ENCODE data around the gene GPR173. TPM values are rescaled to one million over a fixed set of nuclear protein-coding genes. Genes with fewer than 3 reads are reported as not detected.

GPR173 gene
- total RNA-seq, 4 donors from 2014 or later: 0.09 to 0.57 (median 0.18) TPM; not detected in 1

DNA sequence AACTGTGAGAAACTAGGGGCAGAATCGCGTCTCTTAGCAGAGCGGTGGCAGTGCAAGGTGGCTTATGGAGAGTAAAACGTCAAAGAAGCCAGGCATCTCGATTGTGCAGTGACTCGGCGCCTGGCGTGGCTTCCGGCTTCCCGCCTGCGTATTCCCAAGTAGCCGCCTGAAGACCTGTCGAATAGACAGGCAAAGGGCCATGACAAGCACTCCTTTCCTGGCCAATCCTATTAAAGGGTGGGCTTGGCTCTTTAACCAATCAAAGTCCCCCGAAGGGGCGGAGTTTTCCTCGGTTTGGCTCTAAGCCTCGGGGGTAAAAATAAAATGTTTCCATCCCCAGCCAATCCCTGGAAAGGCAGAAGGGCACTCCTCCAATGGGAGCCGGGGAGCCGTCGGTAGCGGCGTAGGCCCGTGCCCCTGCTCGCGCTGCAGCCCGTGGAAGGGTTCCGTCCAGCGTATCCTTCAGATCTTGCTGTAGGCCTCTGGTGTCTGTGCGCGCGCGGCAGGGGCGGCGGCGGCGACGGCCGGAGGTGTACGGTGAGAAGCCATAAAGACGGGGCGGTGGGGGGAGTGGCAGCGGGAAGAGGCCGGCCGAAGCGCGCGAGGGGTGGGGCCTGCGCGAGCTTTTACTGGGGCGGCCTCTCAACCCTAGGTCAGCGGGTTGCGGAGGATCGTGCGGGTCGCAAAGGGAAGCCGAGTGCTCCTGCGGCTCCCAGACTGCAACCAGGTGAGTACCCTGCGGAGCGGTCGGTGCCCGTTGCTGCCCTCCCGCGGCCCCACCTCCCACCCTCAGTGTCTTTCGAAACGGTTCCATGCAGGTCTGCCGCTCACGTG is 45.4 kb downstream of the GPR173 start, which contains the start of gene KANTR:
TSS of gene KANTR (plus strand) at position 395 of the 834 bp plus-strand sequence. CDS start 30,131 bp downstream, outside the sequence.
- H3K4me1 ChIP-seq: peaks cover 0 to 30% (median 0%) of the 10 kb centered on the region in 3 donors
- H3K27me3 ChIP-seq: no peaks in the 10 kb centered on the region
- TF ChIP-seq CTCF (IDR thresholded peaks at IDR 0.05) (no peak), POLR2A (IDR thresholded peaks at IDR 0.05) (peak in 2 of 4 donors; percentile 55 to 75)
- intact Hi-C loops (cut with DNase I): no loop called here
- H3K36me3 ChIP-seq: peaks cover 0 to 5% (median 0%) of the 10 kb centered on the region in 3 donors
- DNase-seq: peak; percentile 54
- peak within 1 kb of the TSS; percentile 48 to 73 (median 64) for H3K4me3 ChIP-seq
- peak within 1 kb of the TSS; percentile 84 to 96 (median 92) for H3K27ac ChIP-seq
- H3K9me3 ChIP-seq: no peaks in the 10 kb centered on the region
- WGBS, 2 donors: 0 to 24% methylated on average over 8 to 25 of the region's 67 CpGs

GRCh38 chrX:53094582-53094905 is 46.0 kb downstream of the GPR173 start:
- Histone ChIP-seq H3K27ac (peak overlapping the region; percentile 84 to 96 (median 92)), H3K4me1 (peaks cover 0 to 24% (median 0%) of the 10 kb centered on the region in 3 donors), H3K9me3 (no peaks in the 10 kb centered on the region), H3K27me3 (no peaks in the 10 kb centered on the region), H3K36me3 (peaks cover 0 to 10% (median 0%) of the 10 kb centered on the region in 3 donors), H3K4me3 (peak overlapping the region; percentile 48 to 73 (median 64))
- 2 to 41% methylated on average over 5 of the region's 5 CpGs for WGBS, 2 donors
- no peak for TF ChIP-seq CTCF (IDR thresholded peaks at IDR 0.05)
- no peak for TF ChIP-seq POLR2A (IDR thresholded peaks at IDR 0.05)
- no peak for DNase-seq
- intact Hi-C loops (cut with DNase I): no loop called here

- no peak for TF ChIP-seq POLR2A (IDR thresholded peaks at IDR 0.05)
- 72 to 87% methylated on average over 3 of the region's 3 CpGs for WGBS, 2 donors
- H3K36me3 ChIP-seq: peaks cover 0 to 18% (median 0%) of the 10 kb centered on the region in 3 donors
- no peaks in the 10 kb centered on the region for H3K9me3 ChIP-seq
- DNase-seq: no peak
- intact Hi-C loops (cut with DNase I): no loop called here
- no peak overlapping the region for H3K4me3 ChIP-seq
- no peak overlapping the region for H3K27ac ChIP-seq
- H3K4me1 ChIP-seq: peaks cover 0 to 24% (median 0%) of the 10 kb centered on the region in 3 donors
- H3K27me3 ChIP-seq: no peaks in the 10 kb centered on the region
These were observed 47.2 kb downstream of the GPR173 start for GRCh38 chrX:53095796-53096195.

- WGBS, 2 donors: no CpG with 5 or more reads among the region's 6 CpGs
- DNase-seq: no peak
- Histone ChIP-seq H3K36me3 (no peaks in the 10 kb centered on the region), H3K27me3 (no peaks in the 10 kb centered on the region), H3K9me3 (no peaks in the 10 kb centered on the region), H3K4me3 (no peak overlapping the region), H3K4me1 (peaks cover 0 to 16% (median 0%) of the 10 kb centered on the region in 3 donors), H3K27ac (peak overlapping the region in 3 of 4 donors; percentile 13 to 68 (median 54))
- intact Hi-C loops (cut with DNase I): no loop called here
- TF ChIP-seq CTCF (IDR thresholded peaks at IDR 0.05): no peak
- no peak for TF ChIP-seq POLR2A (IDR thresholded peaks at IDR 0.05)
These were observed 66.4 kb downstream of the GPR173 start for GRCh38 chrX:53114864-53115549.

GRCh38 chrX:53115550-53115874 is 66.9 kb downstream of the GPR173 start:
- Histone ChIP-seq H3K27me3 (no peaks in the 10 kb centered on the region), H3K27ac (peak overlapping the region in 3 of 4 donors; percentile 13 to 68 (median 54)), H3K4me1 (peaks cover 0 to 16% (median 0%) of the 10 kb centered on the region in 3 donors), H3K36me3 (no peaks in the 10 kb centered on the region), H3K4me3 (no peak overlapping the region), H3K9me3 (no peaks in the 10 kb centered on the region)
- intact Hi-C loops (cut with DNase I): no loop called here
- DNase-seq: no peak
- TF ChIP-seq POLR2A (IDR thresholded peaks at IDR 0.05) (no peak), CTCF (IDR thresholded peaks at IDR 0.05) (no peak)
- WGBS, 2 donors: 64 to 75% methylated on average over 1 to 2 of the region's 2 CpGs
